ENCODE measurements around the gene SLC4A5.
"Not testable (repeated sequence)": the region's sequence is repeated elsewhere in the genome, so short reads cannot be mapped to it uniquely, and the experiment has no call there.

Gene SLC4A5

DNA sequence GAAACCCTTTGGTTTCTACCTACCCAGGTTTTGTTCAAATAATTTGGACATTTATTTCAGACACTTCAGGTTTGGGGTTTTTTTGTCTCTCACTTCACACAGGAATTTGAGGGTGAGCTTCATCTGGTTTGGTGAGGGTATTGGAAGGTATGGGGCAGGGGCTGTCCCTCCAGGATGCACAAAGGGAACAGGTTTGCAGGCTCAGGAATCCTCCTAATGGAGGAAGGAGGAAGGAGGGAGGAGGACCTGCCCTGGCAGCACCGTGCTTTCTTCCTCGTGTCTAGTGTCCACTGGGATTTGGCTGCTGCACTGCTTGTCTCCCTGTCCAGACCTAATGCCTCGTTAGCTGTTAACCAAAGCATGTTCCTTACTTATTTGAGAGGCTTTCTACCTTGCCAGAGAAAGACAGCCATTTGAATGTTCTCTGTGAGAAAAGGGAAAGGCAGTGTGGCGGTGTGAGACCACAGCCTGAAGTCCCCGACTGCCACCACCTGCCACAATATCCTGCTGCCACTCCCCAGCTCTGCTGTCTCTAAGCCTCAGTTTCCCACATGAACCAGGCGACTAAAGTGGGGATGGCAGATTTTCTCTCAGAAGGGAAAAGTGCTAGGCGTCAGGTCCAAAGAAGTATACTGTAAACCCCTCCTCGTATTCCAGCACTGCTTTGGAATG lies 2.2 kb upstream of the SLC4A5 start:
- H4K12ac ChIP-seq (ENCODE audit: low read depth, low read length): no peak overlapping the region

DNA sequence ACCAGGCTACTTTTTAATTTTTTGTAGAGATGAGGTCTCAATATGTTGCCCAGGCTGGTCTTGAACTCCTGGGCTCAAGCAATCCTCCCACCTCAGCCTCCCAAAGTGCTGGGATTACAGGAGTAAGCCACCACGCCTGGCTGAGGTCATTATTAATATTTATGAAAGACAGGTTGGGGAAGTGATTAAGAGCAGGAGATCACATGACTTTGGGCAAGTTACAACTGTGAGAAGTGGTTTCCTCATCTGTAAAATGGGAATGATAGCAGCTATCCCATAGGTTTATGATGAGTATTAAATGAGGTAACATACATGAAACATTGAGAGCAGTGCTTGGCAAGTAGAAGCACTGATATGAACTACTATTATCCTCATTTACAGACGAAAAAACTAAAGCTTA lies 7.0 kb downstream of the SLC4A5 start:
- not testable (repeated sequence) for H3K4me1 ChIP-seq (ENCODE audit: control insufficient read depth in 1 of 2, insufficient read depth in 2 of 2, low read length in 2 of 2)

More for the DNA sequence above, 2.2 kb upstream of the SLC4A5 start:
- Histone ChIP-seq H3K79me2 (ENCODE audit: control insufficient read depth, insufficient read depth, low read length, poor library complexity) (no peaks in the 10 kb centered on the region), H4K8ac (ENCODE audit: low read depth, low read length) (no peak overlapping the region), H2BK5ac (ENCODE audit: low read depth, low read length, poor library complexity) (no peak overlapping the region), H3K18ac (ENCODE audit: low read length) (no peak overlapping the region), H3K4me1 (ENCODE audit: control insufficient read depth in 1 of 2, insufficient read depth in 2 of 2, low read length in 2 of 2) (peaks cover 0 to 6% of the 10 kb centered on the region in 2 experiments), H3K4me2 (ENCODE audit: low read length) (no peak overlapping the region), H2BK120ac (ENCODE audit: insufficient read depth, low read length, poor library complexity) (no peak overlapping the region), H3K36me3 (ENCODE audit: control insufficient read depth in 1 of 2, insufficient read depth in 2 of 2, low read length in 2 of 2) (no peaks in the 10 kb centered on the region), H3K27me3 (ENCODE audit: insufficient read depth, low read length) (no peaks in the 10 kb centered on the region), H2AFZ (ENCODE audit: insufficient read depth, low read length, poor library complexity) (no peak overlapping the region), H2BK12ac (ENCODE audit: low read length) (no peak overlapping the region), H3K9ac (ENCODE audit: low read length) (no peak overlapping the region), H2AK5ac (ENCODE audit: low read length) (no peak overlapping the region), H3K27ac (ENCODE audit: low read depth, low read length) (no peak overlapping the region), H4K91ac (ENCODE audit: low read depth, low read length) (no peak overlapping the region), H3K9me3 (ENCODE audit: insufficient read depth, low read depth, low read length) (peaks cover 1% of the 10 kb centered on the region), H3K79me1 (ENCODE audit: low read length) (no peaks in the 10 kb centered on the region), H3K4ac (ENCODE audit: low read depth, low read length) (no peak overlapping the region), H3K4me3 (ENCODE audit: low read depth, low read length) (no peak overlapping the region), H3K23ac (ENCODE audit: low read length) (no peak overlapping the region), H3K14ac (ENCODE audit: low read length) (no peak overlapping the region)
- WGBS (ENCODE audit: extremely low coverage, insufficient coverage, insufficient read length): no CpG with 5 or more reads among the region's 8 CpGs
- no peak for DNase-seq

GRCh38 chr2:74334931-74335333 lies 8.3 kb downstream of the SLC4A5 start:
- DNase-seq: peak; percentile 49 to 87
- Histone ChIP-seq H2BK120ac (ENCODE audit: insufficient read depth, low read length, poor library complexity) (no peak overlapping the region), H3K4me2 (ENCODE audit: low read length) (no peak overlapping the region), H3K4ac (ENCODE audit: low read depth, low read length) (no peak overlapping the region), H3K27me3 (ENCODE audit: insufficient read depth, low read length) (no peaks in the 10 kb centered on the region), H3K79me1 (ENCODE audit: low read length) (no peaks in the 10 kb centered on the region), H3K23ac (ENCODE audit: low read length) (no peak overlapping the region), H4K12ac (ENCODE audit: low read depth, low read length) (no peak overlapping the region), H3K9me3 (ENCODE audit: insufficient read depth, low read depth, low read length) (peaks cover 8% of the 10 kb centered on the region), H3K27ac (ENCODE audit: low read depth, low read length) (no peak overlapping the region), H3K14ac (ENCODE audit: low read length) (no peak overlapping the region), H2AFZ (ENCODE audit: insufficient read depth, low read length, poor library complexity) (no peak overlapping the region), H3K4me1 (ENCODE audit: control insufficient read depth in 1 of 2, insufficient read depth in 2 of 2, low read length in 2 of 2) (no peaks in the 10 kb centered on the region), H3K4me3 (ENCODE audit: low read depth, low read length) (no peak overlapping the region), H3K79me2 (ENCODE audit: control insufficient read depth, insufficient read depth, low read length, poor library complexity) (no peaks in the 10 kb centered on the region), H4K91ac (ENCODE audit: low read depth, low read length) (no peak overlapping the region), H3K9ac (ENCODE audit: low read length) (no peak overlapping the region), H3K36me3 (ENCODE audit: control insufficient read depth in 1 of 2, insufficient read depth in 2 of 2, low read length in 2 of 2) (no peaks in the 10 kb centered on the region), H2AK5ac (ENCODE audit: low read length) (no peak overlapping the region), H3K18ac (ENCODE audit: low read length) (no peak overlapping the region), H4K8ac (ENCODE audit: low read depth, low read length) (no peak overlapping the region), H2BK12ac (ENCODE audit: low read length) (no peak overlapping the region), H2BK5ac (ENCODE audit: low read depth, low read length, poor library complexity) (no peak overlapping the region)
- no CpG with 5 or more reads among the region's 3 CpGs for WGBS (ENCODE audit: extremely low coverage, insufficient coverage, insufficient read length)

More for the DNA sequence above, 7.0 kb downstream of the SLC4A5 start:
- H3K14ac ChIP-seq (ENCODE audit: low read length); H3K79me2 ChIP-seq (ENCODE audit: control insufficient read depth, insufficient read depth, low read length, poor library complexity); DNase-seq; H4K91ac ChIP-seq (ENCODE audit: low read depth, low read length); H3K4me3 ChIP-seq (ENCODE audit: low read depth, low read length); H4K8ac ChIP-seq (ENCODE audit: low read depth, low read length); H2AK5ac ChIP-seq (ENCODE audit: low read length); H3K9me3 ChIP-seq (ENCODE audit: insufficient read depth, low read depth, low read length); H3K23ac ChIP-seq (ENCODE audit: low read length); H3K4me2 ChIP-seq (ENCODE audit: low read length); H4K12ac ChIP-seq (ENCODE audit: low read depth, low read length); H3K27ac ChIP-seq (ENCODE audit: low read depth, low read length); H2BK12ac ChIP-seq (ENCODE audit: low read length); H2BK5ac ChIP-seq (ENCODE audit: low read depth, low read length, poor library complexity); H2BK120ac ChIP-seq (ENCODE audit: insufficient read depth, low read length, poor library complexity); H3K27me3 ChIP-seq (ENCODE audit: insufficient read depth, low read length); H3K9ac ChIP-seq (ENCODE audit: low read length); H3K36me3 ChIP-seq (ENCODE audit: control insufficient read depth in 1 of 2, insufficient read depth in 2 of 2, low read length in 2 of 2); H3K4ac ChIP-seq (ENCODE audit: low read depth, low read length); H3K18ac ChIP-seq (ENCODE audit: low read length); H3K79me1 ChIP-seq (ENCODE audit: low read length); H2AFZ ChIP-seq (ENCODE audit: insufficient read depth, low read length, poor library complexity): not testable (repeated sequence)
- no CpG with 5 or more reads among the region's 2 CpGs for WGBS (ENCODE audit: extremely low coverage, insufficient coverage, insufficient read length)

GRCh38 chr2:74333896-74334586 lies 9.2 kb downstream of the SLC4A5 start:
- peaks cover 8% of the 10 kb centered on the region for H3K9me3 ChIP-seq (ENCODE audit: insufficient read depth, low read depth, low read length)
- no peak overlapping the region for H4K91ac ChIP-seq (ENCODE audit: low read depth, low read length)
- H3K4me3 ChIP-seq (ENCODE audit: low read depth, low read length): no peak overlapping the region
- no peak overlapping the region for H3K27ac ChIP-seq (ENCODE audit: low read depth, low read length)
- no peaks in the 10 kb centered on the region for H3K79me1 ChIP-seq (ENCODE audit: low read length)
- no peaks in the 10 kb centered on the region for H3K27me3 ChIP-seq (ENCODE audit: insufficient read depth, low read length)
- H2AFZ ChIP-seq (ENCODE audit: insufficient read depth, low read length, poor library complexity): no peak overlapping the region
- no peak overlapping the region for H3K9ac ChIP-seq (ENCODE audit: low read length)
- no peak overlapping the region for H2BK120ac ChIP-seq (ENCODE audit: insufficient read depth, low read length, poor library complexity)
- H3K4me2 ChIP-seq (ENCODE audit: low read length): no peak overlapping the region
- no peak overlapping the region for H4K8ac ChIP-seq (ENCODE audit: low read depth, low read length)
- H3K4me1 ChIP-seq (ENCODE audit: control insufficient read depth in 1 of 2, insufficient read depth in 2 of 2, low read length in 2 of 2): no peaks in the 10 kb centered on the region
- no peak overlapping the region for H4K12ac ChIP-seq (ENCODE audit: low read depth, low read length)
- H3K18ac ChIP-seq (ENCODE audit: low read length): no peak overlapping the region
- no CpG with 5 or more reads among the region's 6 CpGs for WGBS (ENCODE audit: extremely low coverage, insufficient coverage, insufficient read length)
- no peak overlapping the region for H2AK5ac ChIP-seq (ENCODE audit: low read length)
- H3K79me2 ChIP-seq (ENCODE audit: control insufficient read depth, insufficient read depth, low read length, poor library complexity): no peaks in the 10 kb centered on the region
- H3K4ac ChIP-seq (ENCODE audit: low read depth, low read length): no peak overlapping the region
- no peak for DNase-seq
- no peak overlapping the region for H2BK5ac ChIP-seq (ENCODE audit: low read depth, low read length, poor library complexity)
- H2BK12ac ChIP-seq (ENCODE audit: low read length): no peak overlapping the region
- no peak overlapping the region for H3K14ac ChIP-seq (ENCODE audit: low read length)
- no peak overlapping the region for H3K23ac ChIP-seq (ENCODE audit: low read length)
- H3K36me3 ChIP-seq (ENCODE audit: control insufficient read depth in 1 of 2, insufficient read depth in 2 of 2, low read length in 2 of 2): no peaks in the 10 kb centered on the region

Data from trophoblast cell (in vitro differentiated cells and primary cell).